HG02588 (cell line): ENCODE results near the gene B3GALT6.

Experiments
- ATAC-seq: cut with Tn5 transposase; IDR thresholded peaks from one replicate; pipeline ENCODE4 v1.9.1; 2021; ENCODE audit warnings: mild to moderate bottlenecking, moderate library complexity; ENCODE audit not compliant: unreplicated experiment

The B3GALT6 gene

DNA sequence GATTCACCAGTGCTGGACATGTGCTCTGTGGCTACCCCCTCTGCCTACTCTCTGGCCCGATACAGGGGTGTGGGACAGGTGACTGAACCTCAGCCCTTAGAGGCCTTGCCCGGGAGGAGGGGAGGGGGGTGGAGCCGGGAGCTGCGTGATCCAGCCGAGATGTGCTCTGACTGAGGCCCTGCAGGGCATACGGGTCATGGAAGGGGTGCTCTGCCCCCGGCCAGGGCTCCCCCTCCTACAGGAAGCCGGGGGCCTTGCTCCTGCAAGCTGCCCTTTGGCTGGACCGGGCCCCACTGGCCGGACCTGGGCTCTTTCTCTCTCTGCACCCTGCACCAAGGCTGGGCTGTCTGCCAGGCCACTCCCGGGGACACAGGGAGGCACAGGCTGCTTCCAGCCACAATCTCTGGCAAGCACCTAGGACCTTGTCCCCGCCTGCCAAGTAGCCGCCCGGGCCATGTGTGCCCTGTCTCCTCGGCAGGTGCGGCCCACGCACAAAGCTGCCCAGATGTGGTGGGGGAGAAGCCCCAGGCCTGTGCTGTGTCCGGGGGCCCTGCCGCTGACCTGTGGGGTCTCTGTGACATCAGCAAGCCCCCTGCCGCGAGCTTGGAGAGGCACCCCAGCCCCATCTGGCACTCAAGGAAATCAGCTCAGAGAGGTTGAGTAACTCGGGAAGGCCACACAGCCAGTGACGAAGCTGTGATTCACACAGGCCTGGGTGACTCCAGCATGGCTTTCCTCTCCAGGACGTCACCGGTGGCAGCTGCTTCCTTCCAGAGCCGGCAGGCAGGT, 49.7 kb downstream of the B3GALT6 start:
- no peak for ATAC-seq

DNA sequence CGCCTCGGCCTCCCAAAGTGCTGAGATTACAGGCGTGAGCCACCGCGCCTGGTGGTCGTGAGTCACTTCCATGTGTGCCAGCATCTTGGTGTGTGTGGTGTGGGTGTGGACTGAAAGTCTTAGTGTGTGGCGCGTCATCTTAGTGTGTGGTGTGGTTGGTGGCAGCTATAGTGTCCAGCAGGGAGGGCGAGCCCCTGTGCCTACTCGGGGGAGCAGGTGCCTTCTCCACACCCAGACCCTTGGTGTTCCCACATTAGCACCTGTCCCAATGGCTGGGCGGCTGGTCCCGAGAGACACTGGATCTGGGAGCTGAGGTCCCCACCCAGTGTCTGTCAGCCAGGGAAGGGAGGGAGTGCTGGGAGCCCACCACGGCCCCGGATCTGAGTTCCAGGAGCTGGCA, 51.0 kb downstream of the B3GALT6 start:
- ATAC-seq = no peak

DNA sequence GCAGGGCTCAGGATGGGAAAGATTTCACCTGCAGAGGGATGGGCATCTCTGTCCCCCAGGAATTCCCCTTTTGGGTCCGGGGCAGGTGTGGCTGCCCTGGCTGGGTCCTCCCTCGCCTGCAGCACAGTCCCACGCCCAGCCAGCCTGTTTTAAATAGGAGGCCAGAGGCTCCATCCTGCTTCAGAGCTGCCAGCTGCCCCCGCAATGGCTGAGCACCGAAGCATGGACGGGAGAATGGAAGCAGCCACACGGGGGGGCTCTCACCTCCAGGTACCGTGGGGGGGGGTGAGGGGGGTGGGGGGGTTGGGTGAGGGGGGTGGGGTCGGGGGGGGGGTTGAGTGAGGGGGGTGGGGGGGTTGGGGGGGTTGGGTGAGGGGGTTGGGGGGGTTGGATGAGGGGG, 51.8 kb downstream of the B3GALT6 start:
- ATAC-seq = no peak
